K562 (cell line): ENCODE data around the gene TREH. TPM values are rescaled to one million over a fixed set of nuclear protein-coding genes. Genes with fewer than 3 reads are reported as not detected.

Experiments used
- ARID2 ChIP-seq: fragments of 450-650 bp; IDR thresholded peaks from 2 replicates; pipeline ENCODE4 v1.6.1; 2017; ENCODE audit warnings: antibody characterized with exemption, mild to moderate bottlenecking
- ATF3 ChIP-seq, 2 experiments: fragments of 450-650 bp in 1 of 2; sonication (generic) in 1 of 2; formaldehyde crosslinking in 1 of 2; IDR thresholded peaks in 1 of 2; conservative IDR thresholded peaks in 1 of 2; 2 replicates each; pipeline versions ENCODE4 v1.6.1 to v1.8.1; 2016 to 2023; ENCODE audit warnings: mild to moderate bottlenecking in 2 of 2, moderate library complexity in 2 of 2, inconsistent platforms in 1 of 2, missing genetic modification reagents in 1 of 2
- ERF ChIP-seq: fragments of 450-650 bp; formaldehyde crosslinking; IDR thresholded peaks from 2 replicates; pipeline ENCODE4 v1.4.0; 2020; ENCODE audit warnings: mild to moderate bottlenecking, mixed read lengths
- ETV6 ChIP-seq, 3 experiments: fragments of 150-350 bp in 1 of 3; sonication (generic) in 1 of 3; formaldehyde crosslinking in 1 of 3; IDR thresholded peaks; 2 replicates each; pipeline versions ENCODE4 v1.6.1 to v1.8.0; 2014 to 2022; ENCODE audit warnings: borderline replicate concordance in 2 of 3, low read depth in 2 of 3, antibody characterized with exemption in 1 of 3, low read length in 1 of 3, mild to moderate bottlenecking in 1 of 3, missing genetic modification reagents in 1 of 3
- MYNN ChIP-seq, 2 experiments: sonication (generic); formaldehyde crosslinking in 1 of 2; IDR thresholded peaks; 2 replicates each; pipeline versions ENCODE4 v1.5.0 to v1.6.1; 2016 to 2020; ENCODE audit warnings: antibody characterized with exemption in 1 of 2, missing genetic modification reagents in 1 of 2
- NCOA4 ChIP-seq: fragments of 450-650 bp; IDR thresholded peaks from 2 replicates; pipeline ENCODE4 v1.6.1; 2018; ENCODE audit warnings: mild to moderate bottlenecking; ENCODE audit not compliant: partially characterized antibody
- TEAD4 ChIP-seq, 2 experiments: sonication (generic) in 1 of 2; formaldehyde crosslinking in 1 of 2; IDR thresholded peaks; 2 replicates each; pipeline versions ENCODE4 v1.6.1 to v1.8.0; 2012 to 2022; ENCODE audit warnings: borderline replicate concordance in 1 of 2, inconsistent platforms in 1 of 2, low read length in 1 of 2, mild to moderate bottlenecking in 1 of 2, missing genetic modification reagents in 1 of 2
- TFAM ChIP-seq: fragments of 250-450 bp; sonication (Bioruptor Pico); conservative IDR thresholded peaks from 2 replicates; pipeline ENCODE4 v1.5.0; 2021; ENCODE audit warnings: mild to moderate bottlenecking, moderate library complexity
- ZBTB1 ChIP-seq: sonication (generic); formaldehyde crosslinking; IDR thresholded peaks from 2 replicates; pipeline ENCODE4 v1.8.1; 2023; ENCODE audit warnings: missing genetic modification reagents, low read depth, mild to moderate bottlenecking, borderline replicate concordance
- ZBTB7A ChIP-seq: IDR thresholded peaks from 2 replicates; pipeline ENCODE4 v1.6.1; 2011; ENCODE audit warnings: low read depth, mild to moderate bottlenecking, low read length, moderate library complexity, borderline replicate concordance; ENCODE audit not compliant: control insufficient read depth
- ZNF41 ChIP-seq: fragments of 250-450 bp; sonication (Bioruptor Pico); conservative IDR thresholded peaks from 2 replicates; pipeline ENCODE4 v1.4.0; 2020; ENCODE audit warnings: mild to moderate bottlenecking
- ZNF511 ChIP-seq: sonication (generic); formaldehyde crosslinking; IDR thresholded peaks from 2 replicates; pipeline ENCODE4 v1.8.0; 2022; ENCODE audit warnings: mild to moderate bottlenecking, missing genetic modification reagents
- ZNF77 ChIP-seq: fragments of 250-450 bp; sonication (Bioruptor Pico); IDR thresholded peaks from 2 replicates; pipeline ENCODE4 v1.5.0; 2020
- polyA plus RNA-seq, 8 experiments: library from polyadenylated mRNA; depleted of rRNA in 4 of 8; stranded (reverse) in 5 of 8; unstranded in 3 of 8; fragments of >200 nt; fragmentation: Nextera tagmentation in 2 of 8; fragmentation: Illumina TruSeq in 1 of 8; extraction: Ambion mirVana in 2 of 8; extraction: Trizol in 1 of 8; gene quantifications; 2 replicates each; pipeline versions ENCODE4 v1.2.1 to v1.2.3, GENCODE V29; 2011 to 2014; ENCODE audit warnings: inconsistent platforms in 1 of 8, missing spikeins in 1 of 8
- total RNA-seq, 7 experiments: library from RNA; depleted of rRNA in 6 of 7; stranded (reverse); fragments of >200 nt in 6 of 7; fragmentation: Illumina TruSeq in 2 of 7; extraction: Trizol in 2 of 7; gene quantifications; 2 replicates each; pipeline versions ENCODE4 v1.2.1 to v1.2.3, GENCODE V29; 2011 to 2021; ENCODE audit warnings: low replicate concordance in 1 of 7
- TF ChIP-seq, protein P1 (sequence below): fragments of 450-650 bp; IDR thresholded peaks from 2 replicates; pipeline ENCODE4 v1.6.1; 2018; ENCODE audit not compliant: partially characterized antibody
- TF ChIP-seq, protein P2 (sequence below), 2 experiments: fragments of 200-800 bp in 1 of 2; sonication (Bioruptor generic) in 1 of 2; sonication (generic) in 1 of 2; formaldehyde crosslinking in 1 of 2; IDR thresholded peaks in 1 of 2; conservative IDR thresholded peaks in 1 of 2; 2 replicates each; pipeline versions ENCODE4 v1.5.0 to v1.6.1; 2016 to 2020; ENCODE audit warnings: missing compliant biosample characterization in 1 of 2, missing genetic modification characterization in 1 of 2, missing genetic modification reagents in 1 of 2

The TREH gene
- total and polyA plus RNA-seq, 9 of the 15 experiments (the other 6 are each of a cell fraction or from before 2014, with no cell fraction given), result 0.09 to 0.20 (median 0.11) TPM; not detected in 6

GRCh38 chr11:118608360-118609227, 70.9 kb downstream of the TREH start (continued):
- TF ChIP-seq, protein P1, sequence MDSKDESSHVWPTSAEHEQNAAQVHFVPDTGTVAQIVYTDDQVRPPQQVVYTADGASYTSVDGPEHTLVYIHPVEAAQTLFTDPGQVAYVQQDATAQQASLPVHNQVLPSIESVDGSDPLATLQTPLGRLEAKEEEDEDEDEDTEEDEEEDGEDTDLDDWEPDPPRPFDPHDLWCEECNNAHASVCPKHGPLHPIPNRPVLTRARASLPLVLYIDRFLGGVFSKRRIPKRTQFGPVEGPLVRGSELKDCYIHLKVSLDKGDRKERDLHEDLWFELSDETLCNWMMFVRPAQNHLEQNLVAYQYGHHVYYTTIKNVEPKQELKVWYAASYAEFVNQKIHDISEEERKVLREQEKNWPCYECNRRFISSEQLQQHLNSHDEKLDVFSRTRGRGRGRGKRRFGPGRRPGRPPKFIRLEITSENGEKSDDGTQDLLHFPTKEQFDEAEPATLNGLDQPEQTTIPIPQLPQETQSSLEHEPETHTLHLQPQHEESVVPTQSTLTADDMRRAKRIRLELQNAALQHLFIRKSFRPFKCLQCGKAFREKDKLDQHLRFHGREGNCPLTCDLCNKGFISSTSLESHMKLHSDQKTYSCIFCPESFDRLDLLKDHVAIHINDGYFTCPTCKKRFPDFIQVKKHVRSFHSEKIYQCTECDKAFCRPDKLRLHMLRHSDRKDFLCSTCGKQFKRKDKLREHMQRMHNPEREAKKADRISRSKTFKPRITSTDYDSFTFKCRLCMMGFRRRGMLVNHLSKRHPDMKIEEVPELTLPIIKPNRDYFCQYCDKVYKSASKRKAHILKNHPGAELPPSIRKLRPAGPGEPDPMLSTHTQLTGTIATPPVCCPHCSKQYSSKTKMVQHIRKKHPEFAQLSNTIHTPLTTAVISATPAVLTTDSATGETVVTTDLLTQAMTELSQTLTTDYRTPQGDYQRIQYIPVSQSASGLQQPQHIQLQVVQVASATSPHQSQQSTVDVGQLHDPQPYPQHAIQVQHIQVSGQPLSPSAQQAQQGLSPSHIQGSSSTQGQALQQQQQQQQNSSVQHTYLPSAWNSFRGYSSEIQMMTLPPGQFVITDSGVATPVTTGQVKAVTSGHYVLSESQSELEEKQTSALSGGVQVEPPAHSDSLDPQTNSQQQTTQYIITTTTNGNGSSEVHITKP, result peak; percentile 35
- TF ChIP-seq TFAM (CRISPR knock-in tag) (no peak), TEAD4 (IDR thresholded peaks at IDR 0.05; ENCODE audit: low read length) (peak; percentile 88), TEAD4 (CRISPR knock-in tag; IDR thresholded peaks at IDR 0.05; ENCODE audit: borderline replicate concordance) (no peak), ZBTB1 (CRISPR knock-in tag) (peak; percentile 47; the same call in 1 of the 2 replicates), NCOA4 (peak; percentile 9), ERF (CRISPR knock-in tag) (0 out of 2 replicates have a peak, but pooled peaks have one; percentile 39), ARID2 (no peak), ATF3 (IDR thresholded peaks at IDR 0.05) (peak; percentile 91), ATF3 (CRISPR knock-in tag; conservative IDR thresholded peaks at IDR 0.05) (peak; percentile 93), MYNN (IDR thresholded peaks at IDR 0.05) (peak; percentile 92), MYNN (CRISPR knock-in tag; IDR thresholded peaks at IDR 0.05) (no peak), ETV6 (IDR thresholded peaks at IDR 0.05; ENCODE audit: borderline replicate concordance in 1 of 2, low read depth in 2 of 2, low read length in 1 of 2) (0 out of 4 replicates have a peak, but pooled peaks of 1 of the 2 experiments have one; percentile 16), ETV6 (CRISPR knock-in tag; IDR thresholded peaks at IDR 0.05; ENCODE audit: borderline replicate concordance) (peak; percentile 82; the same call in 1 of the 2 replicates), ZNF511 (CRISPR knock-in tag) (peak; percentile 35), ZBTB7A (peak; percentile 69; the same call in 1 of the 2 replicates), ZNF77 (CRISPR knock-in tag) (no peak), ZNF41 (CRISPR knock-in tag) (0 out of 2 replicates have a peak, but pooled peaks have one; percentile 27)
- TF ChIP-seq, protein P2, sequence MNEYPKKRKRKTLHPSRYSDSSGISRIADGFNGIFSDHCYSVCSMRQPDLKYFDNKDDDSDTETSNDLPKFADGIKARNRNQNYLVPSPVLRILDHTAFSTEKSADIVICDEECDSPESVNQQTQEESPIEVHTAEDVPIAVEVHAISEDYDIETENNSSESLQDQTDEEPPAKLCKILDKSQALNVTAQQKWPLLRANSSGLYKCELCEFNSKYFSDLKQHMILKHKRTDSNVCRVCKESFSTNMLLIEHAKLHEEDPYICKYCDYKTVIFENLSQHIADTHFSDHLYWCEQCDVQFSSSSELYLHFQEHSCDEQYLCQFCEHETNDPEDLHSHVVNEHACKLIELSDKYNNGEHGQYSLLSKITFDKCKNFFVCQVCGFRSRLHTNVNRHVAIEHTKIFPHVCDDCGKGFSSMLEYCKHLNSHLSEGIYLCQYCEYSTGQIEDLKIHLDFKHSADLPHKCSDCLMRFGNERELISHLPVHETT (CRISPR knock-in tag; conservative IDR thresholded peaks at IDR 0.05 in 1 of 2, IDR thresholded peaks at IDR 0.05 in 1 of 2), result 0 out of 4 replicates have a peak, but pooled peaks of 1 of the 2 experiments have one; percentile 36
